RWPE1 (cell line): ENCODE measurements around the gene GAPT.
"Not testable (repeated sequence)": the region's sequence is repeated elsewhere in the genome, so short reads cannot be mapped to it uniquely, and the experiment has no call there.

Source experiments
- CTCF ChIA-PET: fragments of 350-600 bp; sonication (Branson Sonifier 250); formaldehyde crosslinking; extraction: SDS; loops from one replicate; lab custom pipeline; 2021; lab: Yijun Ruan, JAX
- POLR2A ChIA-PET: fragments of 400-600 bp; formaldehyde crosslinking; extraction: SDS; loops from one replicate; lab custom pipeline; 2020; ENCODE audit warnings: antibody characterized with exemption; ENCODE audit not compliant: low non-redundant PET; lab: Yijun Ruan, JAX
- DNase-seq: peaks from one replicate; pipeline ENCODE4 v3.0.0; 2012; ENCODE audit warnings: low spot score
- H3K27ac ChIP-seq: fragments of 450-650 bp; 2 replicates; pipeline ENCODE4 v1.5.1; 2017
- TF ChIP-seq, protein P1 (sequence below): fragments of 450-650 bp; conservative IDR thresholded peaks from 2 replicates; pipeline ENCODE4 v1.5.1; 2017; ENCODE audit warnings: low read depth, mild to moderate bottlenecking

GAPT gene

GRCh38 chr5:58530942-58531490 lies 39.8 kb downstream of the GAPT start:
- ChIA-PET CTCF (no interaction called here), POLR2A (no interaction called here)
- DNase-seq = no peak
- TF ChIP-seq, protein P1, sequence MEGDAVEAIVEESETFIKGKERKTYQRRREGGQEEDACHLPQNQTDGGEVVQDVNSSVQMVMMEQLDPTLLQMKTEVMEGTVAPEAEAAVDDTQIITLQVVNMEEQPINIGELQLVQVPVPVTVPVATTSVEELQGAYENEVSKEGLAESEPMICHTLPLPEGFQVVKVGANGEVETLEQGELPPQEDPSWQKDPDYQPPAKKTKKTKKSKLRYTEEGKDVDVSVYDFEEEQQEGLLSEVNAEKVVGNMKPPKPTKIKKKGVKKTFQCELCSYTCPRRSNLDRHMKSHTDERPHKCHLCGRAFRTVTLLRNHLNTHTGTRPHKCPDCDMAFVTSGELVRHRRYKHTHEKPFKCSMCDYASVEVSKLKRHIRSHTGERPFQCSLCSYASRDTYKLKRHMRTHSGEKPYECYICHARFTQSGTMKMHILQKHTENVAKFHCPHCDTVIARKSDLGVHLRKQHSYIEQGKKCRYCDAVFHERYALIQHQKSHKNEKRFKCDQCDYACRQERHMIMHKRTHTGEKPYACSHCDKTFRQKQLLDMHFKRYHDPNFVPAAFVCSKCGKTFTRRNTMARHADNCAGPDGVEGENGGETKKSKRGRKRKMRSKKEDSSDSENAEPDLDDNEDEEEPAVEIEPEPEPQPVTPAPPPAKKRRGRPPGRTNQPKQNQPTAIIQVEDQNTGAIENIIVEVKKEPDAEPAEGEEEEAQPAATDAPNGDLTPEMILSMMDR = no peak
- H3K27ac ChIP-seq = no peak overlapping the region

DNA sequence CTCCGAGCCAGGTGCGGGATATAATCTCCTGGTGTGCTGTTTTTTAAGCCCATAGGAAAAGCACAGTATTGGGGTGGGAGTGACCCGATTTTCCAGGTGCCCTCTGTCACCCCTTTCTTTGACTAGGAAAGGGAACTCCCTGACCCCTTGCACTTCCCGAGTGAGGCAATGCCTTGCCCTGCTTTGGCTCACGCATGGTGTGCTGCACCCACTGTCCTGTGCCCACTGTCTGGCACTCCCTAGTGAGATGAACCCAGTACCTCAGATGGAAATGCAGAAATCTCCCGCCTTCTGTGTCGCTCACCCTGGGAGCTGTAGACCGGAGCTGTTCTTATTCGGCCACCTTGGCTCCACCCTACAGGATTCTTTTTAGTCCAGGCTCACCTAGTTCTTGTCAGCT lies 50.7 kb downstream of the GAPT start:
- CTCF ChIA-PET, H3K27ac ChIP-seq, POLR2A ChIA-PET, DNase-seq: not testable (repeated sequence)

- no peak for DNase-seq
- TF ChIP-seq, protein P1 = no peak
- H3K27ac ChIP-seq = no peak overlapping the region
- CTCF ChIA-PET = no interaction called here
- POLR2A ChIA-PET = no interaction called here
Observed at GRCh38 chr5:58542709-58543108, 51.5 kb downstream of the GAPT start.

DNA sequence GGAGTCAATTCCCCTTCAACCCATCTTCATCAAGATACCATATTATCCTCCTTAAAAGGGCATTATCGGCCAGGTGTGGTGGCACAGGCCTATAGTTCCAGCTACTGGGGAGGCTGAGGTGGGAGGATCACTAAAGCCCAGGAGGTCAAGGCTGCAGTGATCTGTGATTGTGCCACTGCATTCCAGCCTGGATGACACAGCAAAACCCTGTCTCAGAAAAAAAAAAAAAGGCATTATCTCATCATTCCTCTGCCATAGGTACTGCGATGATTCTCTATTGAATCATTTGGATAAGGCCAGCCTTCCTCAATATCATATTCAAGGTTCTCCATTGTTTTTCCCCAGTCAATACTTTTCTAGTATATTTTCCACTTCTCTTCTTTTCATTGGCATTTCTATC lies 52.5 kb downstream of the GAPT start:
- TF ChIP-seq, protein P1 = no peak
- no peak overlapping the region for H3K27ac ChIP-seq
- no peak for DNase-seq
- ChIA-PET POLR2A (no interaction called here), CTCF (no interaction called here)

DNA sequence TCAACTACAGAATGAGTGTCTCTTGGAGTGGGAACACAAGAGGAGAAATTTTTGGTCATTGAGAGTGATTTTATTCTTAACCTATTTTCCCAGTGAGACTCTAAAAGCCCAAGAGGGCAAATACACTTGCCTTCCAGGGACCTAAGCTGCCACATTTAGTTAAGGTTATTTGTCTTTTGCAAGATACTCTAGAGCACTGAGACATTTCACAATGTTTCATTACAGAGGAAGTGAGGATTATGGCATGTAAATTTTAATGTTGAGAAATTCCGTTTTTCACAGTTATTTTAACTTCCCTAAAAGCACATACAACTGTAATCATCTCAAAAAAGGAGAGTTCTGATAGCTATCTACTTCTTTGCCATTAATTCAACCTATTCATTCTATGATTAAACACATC lies 53.0 kb downstream of the GAPT start:
- POLR2A ChIA-PET = no interaction called here
- TF ChIP-seq, protein P1 = no peak
- H3K27ac ChIP-seq = no peak overlapping the region
- CTCF ChIA-PET = interaction anchor here (0.7 kb wide), 1 partner anchor 347 kb away, joined by 8 read pairs; no protein-coding TSS in a partner anchor
- DNase-seq = no peak

GRCh38 chr5:58544926-58545325 lies 53.7 kb downstream of the GAPT start:
- TF ChIP-seq, protein P1 = no peak
- CTCF ChIA-PET = interaction anchor here (0.7 kb wide), 1 partner anchor 346 kb away, joined by 8 read pairs; no protein-coding TSS in a partner anchor
- POLR2A ChIA-PET = no interaction called here
- no peak for DNase-seq
- no peak overlapping the region for H3K27ac ChIP-seq

DNA sequence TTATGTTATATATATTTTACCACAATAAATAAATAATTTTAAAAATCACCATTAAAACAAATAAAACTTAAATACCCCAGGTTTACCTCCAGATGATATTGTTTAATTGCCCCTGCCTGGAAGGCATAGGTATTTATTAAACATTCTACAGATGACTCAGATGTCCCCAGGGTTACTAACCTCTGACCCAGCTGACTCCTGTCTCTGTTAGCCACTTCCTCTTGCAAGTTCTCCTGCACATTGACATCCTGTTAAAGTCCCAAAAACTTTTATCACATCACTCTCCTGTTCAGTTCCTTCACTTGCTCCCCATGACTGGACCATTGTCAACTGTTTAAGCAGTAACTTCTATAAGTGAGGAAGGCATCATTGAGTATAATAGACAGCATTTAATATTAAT lies 54.7 kb downstream of the GAPT start:
- DNase-seq = no peak
- H3K27ac ChIP-seq = no peak overlapping the region
- CTCF ChIA-PET = no interaction called here
- POLR2A ChIA-PET = no interaction called here
- TF ChIP-seq, protein P1 = no peak
